Activated CD4-positive, CD25-positive, alpha-beta regulatory T cell treated with anti-CD3 and anti-CD28 coated beads, Interleukin-2, amount 50 U/mL, for 16 hours (primary cell): ENCODE data around the gene NUCB1.
"Not testable (repeated sequence)": the region's sequence is repeated elsewhere in the genome, so short reads cannot be mapped to it uniquely, and the experiment has no call there.

ENCODE experiments used
- DNase-seq: peaks from one replicate; pipeline ENCODE4 v3.0.0-alpha.2; 2020; ENCODE audit warnings: low read depth, low spot score

The NUCB1 gene

DNA sequence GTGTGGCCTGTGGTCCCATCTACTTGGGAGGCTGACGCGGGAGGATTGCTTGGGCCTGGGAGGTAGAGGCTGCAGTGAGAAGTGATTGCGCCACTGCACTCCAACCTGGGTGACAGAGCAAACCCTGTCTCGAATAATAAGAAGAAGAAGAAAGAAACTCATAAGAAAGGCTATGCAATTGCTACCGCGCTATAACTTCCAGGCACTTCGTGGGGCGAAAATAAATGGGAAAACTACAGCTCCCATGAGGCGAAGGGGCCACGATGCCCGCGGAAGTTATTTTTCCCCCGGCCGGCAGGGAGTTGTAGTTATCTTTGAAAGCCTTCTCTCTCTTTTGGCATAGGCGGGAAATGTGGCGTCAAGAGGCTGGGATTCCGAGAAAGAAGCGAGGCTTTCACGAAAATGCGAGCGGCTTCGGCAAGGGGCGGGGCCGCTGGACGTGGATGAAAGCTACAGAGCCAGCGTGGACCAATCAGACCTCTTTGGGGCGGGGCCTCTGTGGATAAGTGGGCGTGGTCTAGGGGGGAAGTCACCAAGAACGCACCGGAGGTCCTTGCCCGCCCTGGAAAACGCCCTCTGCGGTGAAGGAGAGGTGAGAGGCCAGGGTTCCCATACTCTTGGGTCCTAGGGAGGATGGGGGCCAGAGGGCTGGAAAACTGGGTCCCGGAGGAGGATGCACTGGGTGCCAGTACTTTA lies at the start of gene NUCB1:
NUCB1 (plus strand) TSS at position 532 of the 696 bp plus-strand sequence. CDS start 485 bp downstream, outside the sequence.
- DNase-seq = peak; percentile 96

DNA sequence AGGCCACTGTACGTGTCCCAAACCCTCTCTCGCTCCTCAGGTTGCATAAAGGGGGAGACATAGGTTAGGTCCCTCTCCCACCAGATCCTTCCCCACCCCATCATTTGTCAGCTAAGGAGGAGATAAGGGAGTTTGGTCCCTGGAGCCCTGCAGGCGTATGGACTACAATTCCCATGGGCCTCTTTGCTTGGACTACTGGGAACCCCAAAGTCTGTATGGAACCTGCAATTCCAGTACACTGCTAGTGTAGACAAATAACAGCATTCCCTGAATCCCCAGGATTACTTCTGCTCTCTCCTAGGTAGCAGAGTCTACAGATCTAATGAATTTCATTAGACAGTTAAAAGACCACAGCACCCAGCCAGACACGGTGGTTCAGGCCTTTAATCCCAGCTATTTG lies 47.8 kb upstream of the NUCB1 start:
- DNase-seq = no peak

DNA sequence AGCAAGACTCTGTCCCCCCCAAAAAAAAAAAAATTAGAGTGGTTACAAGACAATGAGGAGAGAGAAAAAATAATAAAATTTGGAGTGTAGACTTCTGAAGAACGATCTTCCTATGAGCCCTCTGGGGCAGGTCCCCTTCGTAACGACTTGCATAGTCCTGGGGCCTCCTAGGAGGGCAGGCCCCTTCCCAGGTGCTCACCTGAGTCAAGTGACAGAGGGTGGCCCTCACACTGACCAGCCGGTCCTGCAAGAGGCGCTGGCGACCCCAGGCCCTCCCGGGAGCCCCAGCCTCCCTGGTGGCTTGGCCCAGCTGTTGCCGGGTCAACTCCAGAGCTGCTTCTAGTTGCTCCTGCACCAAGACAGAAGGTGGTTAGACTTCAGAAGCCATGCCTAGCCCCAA lies 46.6 kb upstream of the NUCB1 start:
- no peak for DNase-seq

DNA sequence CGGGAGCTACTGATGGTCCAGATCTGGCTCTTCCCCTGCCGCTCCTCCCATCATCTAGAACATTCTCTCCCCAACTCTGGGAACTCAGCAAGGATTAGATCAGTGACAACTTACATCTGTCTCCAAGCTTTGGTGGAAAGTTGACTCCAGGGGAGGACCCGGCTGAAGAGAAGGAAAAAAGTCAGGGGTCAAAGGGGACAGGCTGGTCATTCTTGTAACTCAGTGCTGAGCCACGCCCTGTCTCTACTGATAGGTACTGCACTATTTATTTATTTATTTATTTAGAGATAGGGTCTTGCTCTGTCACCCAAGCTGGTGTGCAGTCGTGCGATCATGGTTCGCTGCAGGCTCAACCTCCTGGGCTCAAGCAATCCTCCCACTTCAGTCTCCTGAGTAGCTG lies 46.0 kb upstream of the NUCB1 start:
- no peak for DNase-seq

DNA sequence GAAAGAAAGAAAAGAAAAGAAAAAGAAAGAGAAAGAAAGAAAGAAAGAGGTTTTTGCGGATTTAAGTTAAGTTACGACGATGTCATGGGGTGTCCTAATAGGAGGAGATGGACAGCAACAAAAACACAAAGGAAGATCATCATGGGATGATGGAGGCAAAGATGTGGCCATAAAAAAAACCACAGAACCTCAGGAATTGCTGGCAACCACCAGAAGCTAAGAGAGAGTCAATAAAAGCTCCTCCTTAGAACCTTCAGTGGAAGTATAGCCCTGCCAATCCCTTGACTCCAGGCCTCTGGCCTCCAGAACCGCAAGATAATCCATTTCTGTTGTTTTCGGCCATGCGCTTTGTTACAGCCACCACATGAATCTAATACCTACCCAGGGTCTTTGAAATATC lies 43.2 kb upstream of the NUCB1 start:
- DNase-seq = no peak

DNA sequence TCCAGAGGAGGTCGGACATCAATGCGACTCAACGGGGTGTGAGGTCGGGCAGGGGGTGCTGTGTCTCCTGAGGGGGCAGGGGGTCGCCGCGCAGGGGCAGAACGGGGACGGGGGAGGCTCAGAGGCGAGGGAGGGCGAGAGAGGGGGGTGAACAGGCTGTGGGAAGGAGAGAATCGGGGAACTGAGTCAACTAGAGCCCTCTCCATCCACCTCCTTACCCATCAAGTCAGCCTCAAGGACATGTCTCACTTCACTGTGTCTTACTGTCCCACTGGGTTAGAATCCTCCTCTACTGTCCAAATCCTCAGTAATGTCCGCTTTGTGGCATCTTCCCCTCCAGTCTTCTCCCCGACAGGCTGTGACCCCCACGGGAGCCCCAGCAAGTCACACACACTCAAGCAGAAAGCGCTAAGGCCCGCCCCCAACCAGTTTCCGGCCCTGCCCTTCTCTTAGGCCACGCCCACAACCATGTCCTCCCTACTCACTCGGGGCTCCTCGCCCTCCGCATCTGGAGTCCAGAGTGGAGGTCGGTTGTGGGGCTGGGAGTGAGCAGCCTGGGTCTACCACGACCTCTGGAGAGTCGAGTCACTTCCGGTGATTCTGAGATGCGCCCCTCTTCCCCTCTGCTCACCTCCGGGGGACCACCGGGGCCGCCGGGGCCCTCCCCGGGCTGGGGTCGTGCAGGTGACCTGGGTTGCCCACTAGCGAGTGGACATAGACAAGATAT lies 41.0 kb upstream of the NUCB1 start:
- DNase-seq = peak; percentile 68

DNA sequence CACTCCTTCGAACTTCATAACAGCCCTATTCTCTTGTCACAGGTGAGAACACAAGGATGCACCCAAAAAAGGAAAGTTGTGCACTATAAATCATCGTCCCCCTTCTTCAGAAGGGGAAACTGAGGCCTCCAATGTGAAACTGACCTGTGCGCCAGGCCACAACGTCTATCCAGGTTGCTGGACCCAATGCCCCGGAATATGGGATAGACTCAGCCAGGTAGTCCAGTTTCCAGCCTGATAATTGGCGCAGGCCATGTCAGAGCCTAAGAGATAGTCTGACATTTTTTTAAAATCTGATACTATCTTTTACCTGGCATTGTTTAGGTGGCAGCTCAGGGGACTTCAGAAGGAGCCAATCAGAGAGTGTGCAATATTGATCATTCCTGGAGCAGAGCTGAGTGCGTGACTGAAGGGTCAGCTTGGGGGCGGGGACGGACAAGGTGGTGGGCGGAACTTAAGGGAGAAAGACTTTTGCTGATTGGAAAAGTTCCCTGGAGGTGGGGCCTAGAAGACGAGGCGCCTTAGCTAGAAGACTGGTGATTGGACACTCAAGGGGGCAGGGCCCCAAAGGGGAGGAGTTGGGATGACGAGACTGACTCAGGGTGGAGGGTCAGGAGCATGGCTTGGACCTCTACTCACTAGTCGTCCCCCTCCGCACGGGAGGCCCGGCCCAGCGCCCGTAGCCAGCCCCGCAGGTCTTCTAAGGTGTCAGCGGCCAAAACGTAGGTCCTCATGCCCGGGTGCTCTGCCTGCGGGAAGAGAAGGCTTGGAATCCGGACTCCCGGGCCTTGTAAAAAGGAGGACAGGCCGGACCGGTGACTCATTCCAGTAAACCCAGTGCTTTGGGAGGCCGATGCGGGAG lies 40.2 kb upstream of the NUCB1 start:
- DNase-seq = no peak

DNA sequence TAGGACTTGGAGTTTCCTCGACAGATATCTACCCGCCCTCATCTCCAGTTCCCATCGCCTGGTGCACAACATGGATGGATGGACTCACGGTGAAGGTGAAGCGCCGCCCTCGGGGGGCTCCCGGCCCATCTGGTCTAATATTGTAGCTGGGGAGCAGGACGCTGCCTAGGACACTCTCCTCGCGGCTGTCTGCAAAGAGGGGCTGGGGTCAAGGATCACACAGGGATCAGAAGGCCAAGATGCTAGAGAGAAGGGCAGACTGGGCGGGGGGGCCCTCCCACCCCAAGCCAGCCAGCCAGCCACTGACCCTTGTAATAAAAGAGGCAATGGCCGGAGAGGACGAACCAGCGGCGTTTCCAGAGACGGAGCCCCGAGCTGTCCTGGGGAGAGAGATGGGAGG lies 38.8 kb upstream of the NUCB1 start:
- DNase-seq = no peak

DNA sequence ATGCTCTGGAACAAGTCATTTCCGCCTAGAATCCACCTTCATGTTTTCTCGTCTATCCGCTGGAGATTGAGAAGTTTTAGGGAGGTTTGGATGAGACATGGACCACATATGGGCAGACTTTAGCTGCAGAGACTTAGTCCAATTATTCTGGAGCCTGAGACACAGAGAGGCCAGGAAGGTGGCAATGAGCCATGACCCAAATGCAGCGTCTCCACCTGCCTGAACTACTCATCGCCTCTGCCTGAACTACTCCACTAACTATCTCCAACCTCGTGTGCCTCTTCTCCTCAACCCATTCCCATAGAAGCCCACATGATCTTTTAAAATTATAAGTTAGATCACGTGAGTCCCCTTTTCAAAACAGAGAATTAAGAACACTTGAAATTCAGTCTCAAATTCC lies 37.3 kb upstream of the NUCB1 start:
- DNase-seq = no peak

DNA sequence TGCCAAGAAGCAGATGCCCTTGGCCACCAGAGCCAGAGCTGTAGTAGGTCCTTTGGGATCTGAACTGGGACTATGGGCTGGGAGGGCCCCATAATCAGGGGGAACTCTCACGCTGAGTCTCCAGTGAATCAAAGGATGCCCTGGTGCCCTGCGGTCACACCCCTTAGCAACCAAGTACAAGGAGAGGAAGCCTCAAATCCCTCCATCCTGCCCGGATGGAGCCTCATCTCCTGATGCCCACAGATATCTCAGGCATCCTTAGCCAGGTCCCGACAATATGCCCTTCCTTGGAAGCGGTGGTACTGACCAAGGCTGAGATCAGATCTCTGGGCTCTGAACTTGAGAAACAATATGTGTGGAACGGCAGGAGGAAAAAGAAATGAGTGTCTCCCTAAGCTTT lies 33.4 kb upstream of the NUCB1 start:
- no peak for DNase-seq

DNA sequence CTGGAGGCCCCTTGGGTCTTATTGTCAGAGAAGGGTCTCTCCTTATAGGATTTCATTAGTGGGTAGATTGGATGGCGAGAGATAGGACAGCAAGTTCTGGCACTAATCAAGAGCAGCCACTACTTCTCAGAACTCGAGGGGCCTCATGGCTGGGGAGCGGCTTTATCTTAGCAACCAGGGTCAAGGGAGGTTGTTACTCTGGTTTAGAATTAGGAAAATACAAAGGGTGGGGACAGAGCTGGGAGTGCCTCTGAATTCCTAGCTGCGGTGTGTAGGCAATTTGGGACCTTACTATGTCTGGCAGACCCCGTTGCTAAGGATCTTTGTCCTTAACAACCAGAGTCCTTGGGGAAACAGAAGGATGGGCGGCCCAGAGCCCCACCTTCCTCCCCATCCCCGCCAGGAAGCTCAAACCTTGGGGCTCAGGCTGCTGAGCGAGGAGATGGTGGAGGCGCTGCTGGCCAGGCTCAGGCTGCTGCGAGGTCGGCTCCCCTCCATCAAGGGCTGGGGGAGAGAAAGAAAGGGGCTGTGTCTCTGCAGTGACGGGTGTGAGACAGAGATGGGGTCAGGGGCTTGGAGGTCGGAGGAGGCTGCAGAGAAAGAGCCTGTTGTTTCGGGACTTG lies 32.9 kb upstream of the NUCB1 start:
- DNase-seq = no peak

DNA sequence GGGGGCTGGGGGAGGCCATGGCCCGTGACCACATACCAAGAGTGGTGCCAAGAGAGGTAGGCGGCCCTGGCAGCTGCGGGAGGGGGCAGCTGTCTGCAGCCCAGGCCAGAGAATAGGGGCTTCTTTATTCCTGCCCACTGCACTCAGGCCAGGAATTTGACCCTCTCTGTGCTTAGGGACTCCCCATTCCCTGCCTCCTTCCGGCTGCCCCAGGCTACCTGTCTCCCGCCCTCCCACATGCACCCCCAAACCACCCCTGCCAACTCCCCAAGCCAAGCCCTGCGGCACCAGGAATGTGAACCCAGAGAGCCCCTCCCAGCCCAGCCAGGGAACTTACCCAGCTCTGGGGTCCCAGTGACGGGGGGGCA lies 32.4 kb upstream of the NUCB1 start:
- DNase-seq = no peak

DNA sequence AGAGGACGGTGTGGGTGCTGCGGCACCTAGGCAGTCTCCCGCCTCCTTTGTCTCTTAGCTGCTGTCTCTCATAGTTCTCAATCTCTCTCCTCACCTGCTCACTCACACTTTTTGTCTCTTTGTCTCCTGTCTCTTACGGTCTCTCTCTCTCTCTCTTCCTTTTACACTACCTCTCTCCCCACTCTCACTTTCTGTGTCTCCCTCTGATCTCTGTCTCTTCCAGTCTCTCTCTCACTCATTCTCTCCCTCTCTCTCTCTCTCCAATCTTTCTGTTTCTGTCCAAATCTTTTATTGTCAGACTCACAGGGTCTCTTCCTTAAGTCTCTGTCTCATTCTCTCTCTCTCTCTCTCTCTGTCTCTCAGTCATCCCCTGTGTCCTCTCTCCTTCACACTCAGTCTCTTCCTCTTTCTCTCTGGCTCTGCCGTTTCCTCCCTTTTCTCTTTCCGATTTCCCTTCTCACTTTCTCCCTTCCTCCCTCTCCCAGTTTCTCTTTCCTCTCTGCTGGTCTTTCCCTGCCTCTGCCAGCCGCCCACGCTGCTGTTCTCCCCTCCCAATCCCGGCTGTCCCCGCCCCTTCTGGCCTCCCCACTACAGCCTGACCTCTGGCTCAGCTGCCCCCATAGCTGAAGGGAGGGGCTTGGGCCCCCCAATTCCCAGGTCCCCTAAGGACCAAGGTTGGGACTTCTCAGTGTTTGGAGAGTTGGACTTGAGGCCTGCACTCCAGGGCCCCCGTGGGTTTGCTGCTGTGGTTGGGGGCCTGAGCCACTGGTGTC lies 31.8 kb upstream of the NUCB1 start, which contains the start of gene PLEKHA4:
PLEKHA4 (minus strand) TSS at position 504 of the 773 bp plus-strand sequence. CDS start 997 bp downstream, outside the sequence.
- no peak for DNase-seq

DNA sequence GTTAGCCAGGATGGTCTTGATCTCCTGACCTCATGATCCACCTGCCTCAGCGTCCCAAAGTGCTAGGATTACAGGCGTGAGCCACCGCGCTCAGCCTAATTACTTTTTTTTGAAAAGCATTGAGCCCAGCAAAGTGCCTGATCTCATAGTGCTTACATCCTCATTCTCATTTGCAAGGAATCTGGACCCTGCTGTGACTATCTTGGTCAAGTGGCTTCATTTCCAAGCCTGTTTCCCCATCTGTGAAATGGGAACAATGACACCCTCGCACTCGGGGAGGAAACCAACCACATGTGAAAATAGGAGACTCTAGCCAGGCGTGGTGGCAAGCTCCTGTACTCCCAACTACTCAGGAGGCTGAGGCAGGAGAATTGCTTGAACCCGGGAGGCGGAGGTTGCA lies 30.1 kb upstream of the NUCB1 start:
- no peak for DNase-seq

DNA sequence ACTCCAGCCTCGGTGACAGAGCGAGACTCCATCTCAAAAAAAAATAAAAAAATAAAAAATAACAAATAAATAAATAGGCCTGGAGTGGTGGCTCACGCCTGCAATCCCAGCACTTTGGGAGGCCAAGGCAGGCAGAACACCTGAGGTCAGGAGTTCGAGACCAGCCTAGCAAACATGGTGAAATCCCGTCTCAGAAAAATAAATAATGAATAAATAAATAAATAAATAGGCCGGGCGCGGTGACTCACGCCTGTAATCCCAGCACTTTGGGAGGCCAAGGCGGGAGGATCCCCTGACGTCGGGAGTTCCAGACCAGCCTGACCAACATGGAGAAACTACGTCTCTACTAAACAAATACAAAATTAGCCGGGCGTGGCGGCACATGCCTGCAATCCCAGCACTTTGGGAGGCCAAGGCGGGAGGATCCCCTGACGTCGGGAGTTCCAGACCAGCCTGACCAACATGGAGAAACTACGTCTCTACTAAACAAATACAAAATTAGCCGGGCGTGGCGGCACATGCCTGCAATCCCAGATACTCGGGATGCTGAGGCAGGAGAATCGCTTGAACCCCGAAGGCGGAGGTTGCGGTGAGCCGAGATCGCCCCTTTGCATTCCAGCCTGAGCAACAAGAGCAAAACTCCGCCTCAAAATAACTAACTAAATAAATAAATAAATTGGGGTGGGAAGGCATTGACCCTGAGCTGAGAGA lies 28.5 kb upstream of the NUCB1 start:
- not testable (repeated sequence) for DNase-seq

DNA sequence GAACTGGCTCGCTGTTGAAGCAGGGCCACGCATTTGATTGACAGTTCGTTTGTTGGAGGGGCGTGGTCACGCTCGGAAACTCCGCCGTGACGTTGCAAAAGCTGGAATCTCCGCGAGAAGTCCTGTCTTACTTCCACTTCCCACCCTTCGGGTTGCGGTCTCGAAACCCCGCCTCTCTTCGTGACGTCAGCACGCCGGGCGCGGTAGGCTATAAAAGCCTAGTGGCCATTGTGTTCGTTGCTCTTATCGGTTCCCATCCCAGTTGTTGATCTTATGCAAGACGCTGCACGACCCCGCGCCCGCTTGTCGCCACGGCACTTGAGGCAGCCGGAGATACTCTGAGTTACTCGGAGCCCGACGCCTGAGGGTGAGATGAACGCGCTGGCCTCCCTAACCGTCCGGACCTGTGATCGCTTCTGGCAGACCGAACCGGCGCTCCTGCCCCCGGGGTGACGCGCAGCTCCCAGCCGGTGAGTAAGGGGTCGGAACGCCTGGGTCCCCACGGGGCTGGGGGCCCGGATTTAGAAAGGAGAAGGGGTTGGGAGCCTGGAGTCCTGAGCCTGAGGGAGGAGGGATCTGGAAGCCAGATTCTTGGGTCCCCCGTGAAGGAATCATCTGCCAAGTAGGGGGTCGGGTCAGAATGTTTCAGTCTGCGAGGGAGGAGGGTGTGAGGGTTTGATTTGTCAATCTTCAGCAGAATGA lies 27.8 kb upstream of the NUCB1 start, which contains the start of gene PPP1R15A:
PPP1R15A (plus strand) TSS at position 240 of the 702 bp plus-strand sequence. CDS start 813 bp downstream, outside the sequence.
- peak; percentile 94 for DNase-seq

DNA sequence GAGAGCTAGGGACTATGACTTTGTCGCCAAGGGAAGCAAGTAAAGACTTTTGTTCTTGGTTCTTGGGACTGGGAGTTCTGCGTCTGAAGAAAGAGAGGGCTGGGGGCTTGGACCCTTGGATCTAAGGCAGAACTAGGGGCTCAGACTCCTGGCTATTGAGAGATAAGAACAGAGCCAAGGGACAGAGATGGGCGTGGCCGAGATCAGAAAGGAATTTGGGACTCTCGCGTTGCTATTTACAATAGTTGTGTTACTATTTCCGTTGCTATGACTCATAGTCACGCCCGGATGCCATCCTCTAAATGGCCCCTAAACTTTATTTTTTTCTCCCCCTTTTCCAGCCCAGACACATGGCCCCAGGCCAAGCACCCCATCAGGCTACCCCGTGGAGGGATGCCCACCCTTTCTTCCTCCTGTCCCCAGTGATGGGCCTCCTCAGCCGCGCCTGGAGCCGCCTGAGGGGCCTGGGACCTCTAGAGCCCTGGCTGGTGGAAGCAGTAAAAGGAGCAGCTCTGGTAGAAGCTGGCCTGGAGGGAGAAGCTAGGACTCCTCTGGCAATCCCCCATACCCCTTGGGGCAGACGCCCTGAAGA lies 27.1 kb upstream of the NUCB1 start:
- DNase-seq = peak; percentile 57

DNA sequence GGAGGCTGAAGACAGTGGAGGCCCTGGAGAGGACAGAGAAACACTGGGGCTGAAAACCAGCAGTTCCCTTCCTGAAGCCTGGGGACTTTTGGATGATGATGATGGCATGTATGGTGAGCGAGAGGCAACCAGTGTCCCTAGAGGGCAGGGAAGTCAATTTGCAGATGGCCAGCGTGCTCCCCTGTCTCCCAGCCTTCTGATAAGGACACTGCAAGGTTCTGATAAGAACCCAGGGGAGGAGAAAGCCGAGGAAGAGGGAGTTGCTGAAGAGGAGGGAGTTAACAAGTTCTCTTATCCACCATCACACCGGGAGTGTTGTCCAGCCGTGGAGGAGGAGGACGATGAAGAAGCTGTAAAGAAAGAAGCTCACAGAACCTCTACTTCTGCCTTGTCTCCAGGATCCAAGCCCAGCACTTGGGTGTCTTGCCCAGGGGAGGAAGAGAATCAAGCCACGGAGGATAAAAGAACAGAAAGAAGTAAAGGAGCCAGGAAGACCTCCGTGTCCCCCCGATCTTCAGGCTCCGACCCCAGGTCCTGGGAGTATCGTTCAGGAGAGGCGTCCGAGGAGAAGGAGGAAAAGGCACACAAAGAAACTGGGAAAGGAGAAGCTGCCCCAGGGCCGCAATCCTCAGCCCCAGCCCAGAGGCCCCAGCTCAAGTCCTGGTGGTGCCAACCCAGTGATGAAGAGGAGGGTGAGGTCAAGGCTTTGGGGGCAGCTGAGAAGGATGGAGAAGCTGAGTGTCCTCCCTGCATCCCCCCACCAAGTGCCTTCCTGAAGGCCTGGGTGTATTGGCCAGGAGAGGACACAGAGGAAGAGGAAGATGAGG lies 26.4 kb upstream of the NUCB1 start:
- no peak for DNase-seq
